ENCODE data around the gene KCNH2. TPM values are rescaled to one million over a fixed set of nuclear protein-coding genes. Genes with fewer than 3 reads are reported as not detected.
"Not testable (repeated sequence)": the region's sequence is repeated elsewhere in the genome, so short reads cannot be mapped to it uniquely, and the experiment has no call there.

KCNH2 gene
- polyA plus RNA-seq, 1 of the 3 experiments (the other 2 are of a cell fraction), result 2.2 TPM

DNA sequence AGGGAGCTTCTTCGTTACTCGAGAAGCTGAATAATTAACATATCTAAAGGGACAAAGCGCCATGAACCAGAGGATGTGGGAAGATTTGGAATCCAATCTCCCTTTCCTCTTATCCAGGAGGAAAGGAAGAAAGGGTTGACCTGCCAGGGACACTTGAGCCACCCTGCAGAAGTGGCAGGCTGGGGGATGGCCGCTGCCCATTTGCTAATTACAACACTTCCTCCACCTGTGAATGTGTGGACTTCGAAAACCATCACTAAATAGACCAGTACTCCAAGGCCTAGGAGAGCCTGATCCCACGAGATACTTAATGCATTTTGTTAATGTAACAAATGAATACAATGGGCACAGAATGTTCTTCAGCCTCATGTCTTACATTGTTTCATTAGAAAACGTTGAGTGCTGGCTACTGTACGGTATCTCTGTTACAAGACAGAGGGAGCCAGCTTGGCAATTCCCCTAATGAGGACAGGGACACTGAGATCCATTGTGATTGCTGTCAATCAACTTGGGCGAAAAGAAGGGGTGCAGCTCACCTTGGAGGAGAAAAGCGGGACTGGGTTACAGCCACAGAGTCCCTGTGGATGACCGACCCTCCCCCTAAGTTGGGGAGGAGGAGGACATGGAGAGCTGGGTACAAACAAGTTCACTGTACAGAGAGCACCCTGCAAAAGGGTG lies 66.4 kb downstream of the KCNH2 start (continued):
- TF ChIP-seq, protein P1, sequence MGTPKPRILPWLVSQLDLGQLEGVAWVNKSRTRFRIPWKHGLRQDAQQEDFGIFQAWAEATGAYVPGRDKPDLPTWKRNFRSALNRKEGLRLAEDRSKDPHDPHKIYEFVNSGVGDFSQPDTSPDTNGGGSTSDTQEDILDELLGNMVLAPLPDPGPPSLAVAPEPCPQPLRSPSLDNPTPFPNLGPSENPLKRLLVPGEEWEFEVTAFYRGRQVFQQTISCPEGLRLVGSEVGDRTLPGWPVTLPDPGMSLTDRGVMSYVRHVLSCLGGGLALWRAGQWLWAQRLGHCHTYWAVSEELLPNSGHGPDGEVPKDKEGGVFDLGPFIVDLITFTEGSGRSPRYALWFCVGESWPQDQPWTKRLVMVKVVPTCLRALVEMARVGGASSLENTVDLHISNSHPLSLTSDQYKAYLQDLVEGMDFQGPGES (IDR thresholded peaks at IDR 0.05; ENCODE audit: low read depth, low read length), result no peak

DNA sequence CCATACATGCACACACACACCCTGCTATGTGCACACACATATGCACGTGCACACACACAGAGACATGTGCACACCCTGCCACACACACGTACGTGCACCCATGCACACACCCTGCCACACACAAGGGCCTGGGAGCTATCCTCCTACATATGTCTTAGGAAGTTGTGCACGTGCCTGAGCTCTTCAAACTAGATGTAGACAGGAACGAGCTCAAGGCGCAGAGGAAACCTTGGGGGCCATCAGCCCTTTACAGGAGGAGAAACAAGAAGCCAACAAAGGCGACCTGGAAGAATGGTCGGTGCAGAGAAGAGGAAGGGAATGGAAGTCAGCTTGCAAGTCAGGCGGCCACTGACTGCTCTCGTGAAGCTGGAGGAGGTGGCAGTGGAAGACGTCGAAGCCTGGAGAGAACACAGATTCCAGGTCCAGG lies 67.1 kb downstream of the KCNH2 start:
- no peak overlapping the region for H3K4me2 ChIP-seq
- H3F3A ChIP-seq (replicated peaks; ENCODE audit: insufficient read depth), result no peaks in the 10 kb centered on the region
- H3K36me3 ChIP-seq (replicated peaks in 1 of 2; ENCODE audit: control insufficient read depth in 1 of 2, insufficient read depth in 2 of 2, low read length in 1 of 2), result no peaks in the 10 kb centered on the region
- TF ChIP-seq SIN3A (IDR thresholded peaks at IDR 0.05; ENCODE audit: borderline replicate concordance, low read depth, low read length) (no peak), MXI1 (IDR thresholded peaks at IDR 0.05; ENCODE audit: low read depth, low read length) (no peak), RXRA (IDR thresholded peaks at IDR 0.05; ENCODE audit: borderline replicate concordance, low read depth) (no peak), EZH2phosphoT487 (IDR thresholded peaks at IDR 0.05; ENCODE audit: borderline replicate concordance, low read depth) (no peak)
- H2AFZ ChIP-seq (ENCODE audit: low read depth), result no peak overlapping the region
- no peaks in the 10 kb centered on the region for H3K9me3 ChIP-seq
- ChIA-PET CTCF (interaction anchor here (0.6 to 6.8 kb wide), 7 partner anchors 11 to 75 kb away, joined by 3 to 70 read pairs (median 5); no protein-coding TSS in a partner anchor), POLR2A (interaction anchor here (0.9 kb wide), 1 partner anchor 10 kb away, joined by 3 read pairs; no protein-coding TSS in a partner anchor)
- no peaks in the 10 kb centered on the region for H3K79me2 ChIP-seq (ENCODE audit: insufficient read depth)
- no peak overlapping the region for H3K4me3 ChIP-seq (ENCODE audit: low read depth in 2 of 2, low read length in 1 of 2)
- WGBS (ENCODE audit: low lambda C conversion rate), result 78% methylated on average over 12 of the region's 12 CpGs
- no peaks in the 10 kb centered on the region for H3K9me2 ChIP-seq
- no peak overlapping the region for H3K27ac ChIP-seq (ENCODE audit: low read depth in 2 of 2, low read length in 1 of 2)
- no peaks in the 10 kb centered on the region for H3K4me1 ChIP-seq (ENCODE audit: control insufficient read depth in 1 of 2, insufficient read depth in 2 of 2, low read depth in 1 of 2, low read length in 1 of 2)
- peaks cover 22% of the 10 kb centered on the region for H3K27me3 ChIP-seq (ENCODE audit: insufficient read depth)
- no peak for DNase-seq
- no peaks in the 10 kb centered on the region for H4K20me1 ChIP-seq (ENCODE audit: insufficient read depth)
- no peak overlapping the region for H3K9ac ChIP-seq

- ChIA-PET CTCF (interaction anchor here (1.0 to 6.8 kb wide), 4 partner anchors 10 to 76 kb away, joined by 3 to 70 read pairs (median 14); no protein-coding TSS in a partner anchor), POLR2A (interaction anchor here (0.9 kb wide), 1 partner anchor 10 kb away, joined by 3 read pairs; no protein-coding TSS in a partner anchor)
- not testable (repeated sequence) for H4K20me1 ChIP-seq (ENCODE audit: insufficient read depth); H3K9me3 ChIP-seq; H2AFZ ChIP-seq (ENCODE audit: low read depth); H3K9me2 ChIP-seq; H3K4me3 ChIP-seq (ENCODE audit: low read depth in 2 of 2, low read length in 1 of 2); H3F3A ChIP-seq (replicated peaks; ENCODE audit: insufficient read depth); DNase-seq; H3K9ac ChIP-seq; H3K27ac ChIP-seq (ENCODE audit: low read depth in 2 of 2, low read length in 1 of 2); H3K4me1 ChIP-seq (ENCODE audit: control insufficient read depth in 1 of 2, insufficient read depth in 2 of 2, low read depth in 1 of 2, low read length in 1 of 2); H3K79me2 ChIP-seq (ENCODE audit: insufficient read depth); H3K4me2 ChIP-seq; H3K36me3 ChIP-seq (replicated peaks in 1 of 2; ENCODE audit: control insufficient read depth in 1 of 2, insufficient read depth in 2 of 2, low read length in 1 of 2)
- peaks cover 22% of the 10 kb centered on the region for H3K27me3 ChIP-seq (ENCODE audit: insufficient read depth)
- 79% methylated on average over 8 of the region's 8 CpGs for WGBS (ENCODE audit: low lambda C conversion rate)
Observed at GRCh38 chr7:150910305-150910995, 67.7 kb downstream of the KCNH2 start.
